ENCODE data around the gene ANAPC16.

The ANAPC16 gene

DNA sequence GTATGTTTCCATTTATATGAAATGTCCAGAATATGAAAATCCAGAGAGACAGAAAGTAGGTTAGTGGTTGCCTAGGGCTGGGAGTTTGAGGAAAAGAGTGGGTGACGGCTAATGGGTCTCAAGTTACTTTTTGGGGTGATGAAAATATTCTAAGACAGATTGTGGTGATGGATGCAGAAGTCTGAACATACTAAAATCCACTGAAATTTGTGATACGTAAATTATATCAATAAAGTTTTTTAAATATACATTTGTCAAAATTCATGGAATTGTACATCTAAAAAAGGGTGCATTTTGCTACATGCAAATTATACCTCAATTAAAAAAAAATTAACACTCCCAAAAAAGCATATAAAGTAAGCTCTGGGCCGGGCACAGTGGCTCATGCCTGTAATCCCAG, 67.3 kb downstream of the ANAPC16 start:
- no peak for DNase-seq (ENCODE audit: low spot score)

All from LoVo (cell line).